HG02759 (cell line): ENCODE data around the gene SPIRE2.
"Not testable (repeated sequence)": the region's sequence is repeated elsewhere in the genome, so short reads cannot be mapped to it uniquely, and the experiment has no call there.

Source experiments
- ATAC-seq: cut with Tn5 transposase; IDR thresholded peaks from one replicate; pipeline ENCODE4 v1.9.1; 2021; ENCODE audit warnings: mild to moderate bottlenecking, moderate library complexity; ENCODE audit not compliant: unreplicated experiment

Gene SPIRE2

DNA sequence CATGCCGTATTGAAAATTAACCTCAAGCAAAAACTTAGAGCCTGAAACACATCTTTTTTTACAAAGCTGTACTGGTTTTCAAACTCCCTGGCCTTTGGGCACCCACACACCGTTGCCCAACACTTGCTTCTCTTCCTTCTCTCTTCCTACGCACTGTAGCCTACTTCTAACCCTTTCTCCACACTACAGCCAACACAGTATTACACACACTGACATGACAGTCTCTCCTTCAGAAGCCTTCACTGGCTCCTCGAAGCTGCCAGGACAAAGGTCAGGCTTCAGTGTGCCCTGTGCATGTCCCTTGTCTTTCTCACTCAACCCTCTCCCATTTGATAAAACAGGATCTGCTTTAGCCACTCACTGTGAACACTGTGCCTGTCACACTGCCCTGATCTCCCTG, 19.8 kb upstream of the SPIRE2 start:
- no peak for ATAC-seq

DNA sequence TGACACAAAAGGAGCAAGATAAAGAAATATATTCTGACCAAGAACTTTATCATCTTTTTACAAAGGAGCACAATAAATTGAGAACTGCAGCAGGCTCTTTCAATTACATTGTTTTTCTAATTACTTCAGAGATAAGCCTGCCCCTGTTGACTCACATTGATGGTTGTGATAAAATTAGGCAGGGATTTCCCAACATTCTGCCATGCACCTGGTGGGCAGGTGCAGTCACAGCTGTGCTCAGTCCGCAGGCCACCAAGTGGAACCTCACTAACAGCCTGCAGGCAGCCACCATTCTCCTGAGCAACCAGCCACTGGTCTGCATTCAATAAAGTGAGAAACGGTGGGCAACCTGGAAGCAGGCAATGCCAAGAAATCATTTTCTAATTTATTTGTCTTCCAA, 17.0 kb upstream of the SPIRE2 start:
- ATAC-seq, result no peak

DNA sequence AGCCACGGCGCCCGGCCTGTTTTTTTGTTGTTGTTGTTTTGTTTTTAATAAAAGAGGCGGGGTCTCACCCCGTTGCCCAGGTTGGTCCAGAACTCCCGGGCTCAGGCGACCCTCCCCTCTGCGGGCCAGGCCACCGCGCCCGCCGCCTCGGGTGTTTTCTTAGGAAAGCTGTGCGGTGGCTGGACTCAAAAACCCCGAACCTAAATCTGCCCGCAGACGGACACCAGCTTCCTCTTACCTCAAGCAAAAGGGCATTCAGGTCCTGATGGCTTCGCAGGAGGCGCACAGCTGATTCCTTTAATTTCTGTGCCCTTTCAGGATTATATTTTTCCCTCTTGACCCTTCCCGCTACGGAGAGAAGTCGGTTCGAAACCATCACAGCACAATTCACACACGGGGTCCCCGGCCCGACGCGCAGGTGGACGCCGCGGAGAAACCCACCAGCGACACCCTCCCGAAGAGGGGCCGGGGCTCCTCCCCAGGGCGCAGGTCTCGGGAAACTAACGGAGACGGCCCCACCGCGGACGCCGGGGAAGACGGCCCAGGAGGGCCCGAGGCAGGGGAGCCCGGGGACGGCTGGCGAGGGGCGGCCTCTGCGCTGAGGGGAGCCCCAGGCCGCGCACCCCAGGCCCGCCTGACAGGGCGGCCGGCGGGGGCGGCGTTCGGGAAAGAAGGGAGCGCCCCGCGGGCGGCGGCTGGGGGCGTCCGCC, 12.5 kb upstream of the SPIRE2 start:
- ATAC-seq, result no peak

DNA sequence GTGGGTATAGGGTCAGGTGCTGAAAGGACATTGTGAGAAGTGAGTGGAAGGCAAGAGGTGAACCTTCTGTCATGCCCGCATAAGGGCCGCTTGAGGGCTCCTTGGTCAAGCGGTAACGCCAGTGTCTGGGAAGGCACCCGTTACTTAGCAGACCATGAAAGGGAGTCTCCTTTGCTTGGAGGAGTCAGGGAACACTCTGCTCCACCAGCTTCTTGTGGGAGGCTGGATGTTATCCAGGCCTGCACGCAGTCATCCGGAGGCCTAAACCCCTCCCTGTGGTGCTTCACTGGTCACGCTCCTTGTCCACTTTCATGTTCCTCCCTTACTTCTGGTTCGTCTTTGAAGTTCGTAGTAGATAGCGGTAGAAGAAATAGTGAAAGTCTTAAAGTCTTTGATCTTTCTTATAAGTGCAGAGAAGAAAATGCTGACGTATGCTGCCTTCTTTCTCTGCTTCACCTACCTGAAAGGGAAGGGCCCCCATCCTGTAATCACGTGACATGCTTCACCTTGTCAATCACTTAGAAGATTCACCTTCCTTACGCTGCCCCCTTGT, 9.3 kb upstream of the SPIRE2 start:
- ATAC-seq, result not testable (repeated sequence)

DNA sequence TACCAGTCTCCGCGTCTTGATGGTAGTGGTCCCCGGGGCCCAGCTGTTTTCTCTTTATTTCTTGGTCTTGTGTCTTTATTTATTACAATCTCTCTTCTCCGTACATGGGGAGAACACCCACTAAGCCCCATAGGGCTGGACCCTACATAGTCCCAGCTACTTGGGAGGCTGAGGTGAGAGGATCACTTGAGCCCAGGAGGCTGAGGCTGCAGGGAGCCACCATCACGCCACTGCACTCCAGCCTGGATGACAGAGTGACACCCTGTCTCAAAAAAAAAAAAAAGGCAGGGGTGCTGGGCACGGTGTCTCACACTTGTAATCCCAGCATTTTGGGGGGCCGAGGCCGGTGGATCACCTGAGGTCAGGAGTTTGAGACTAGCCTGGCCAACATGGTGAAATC, 8.8 kb upstream of the SPIRE2 start:
- ATAC-seq, result not testable (repeated sequence)

DNA sequence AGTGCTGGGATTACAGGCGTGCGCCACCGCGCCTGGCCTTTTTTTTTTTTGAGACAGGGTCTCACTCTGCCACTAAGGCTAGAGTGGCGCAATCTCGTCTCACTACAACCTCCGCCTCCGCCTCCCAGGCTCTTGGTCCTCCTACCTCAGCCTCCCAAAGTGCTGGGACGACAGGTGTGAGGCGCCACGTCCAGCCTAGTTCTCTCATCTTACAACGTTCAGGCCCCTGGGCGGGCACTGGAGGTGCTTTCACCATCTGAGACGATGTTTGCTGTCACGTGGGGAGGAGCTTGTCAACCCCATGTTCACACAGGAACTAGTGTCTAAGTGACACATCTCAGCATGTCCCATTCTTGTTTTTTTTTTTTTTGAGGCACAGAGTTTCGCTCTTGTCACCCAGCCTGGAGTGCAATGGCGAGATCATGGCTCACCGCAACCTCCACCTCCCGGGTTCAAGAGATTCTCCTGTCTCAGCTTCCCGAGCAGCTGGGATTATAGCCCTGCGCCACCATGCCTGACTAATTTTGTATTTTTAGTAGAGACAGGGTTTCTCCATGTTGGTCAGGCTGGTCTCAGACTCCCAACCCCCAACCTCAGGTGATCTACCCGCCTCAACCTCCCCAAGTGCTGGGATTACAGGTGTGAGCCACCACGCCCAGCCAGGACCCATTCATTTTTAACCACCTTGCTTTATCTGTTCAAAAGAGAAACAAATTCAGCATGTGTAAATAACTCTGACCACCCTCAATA, 6.7 kb upstream of the SPIRE2 start:
- no peak for ATAC-seq

DNA sequence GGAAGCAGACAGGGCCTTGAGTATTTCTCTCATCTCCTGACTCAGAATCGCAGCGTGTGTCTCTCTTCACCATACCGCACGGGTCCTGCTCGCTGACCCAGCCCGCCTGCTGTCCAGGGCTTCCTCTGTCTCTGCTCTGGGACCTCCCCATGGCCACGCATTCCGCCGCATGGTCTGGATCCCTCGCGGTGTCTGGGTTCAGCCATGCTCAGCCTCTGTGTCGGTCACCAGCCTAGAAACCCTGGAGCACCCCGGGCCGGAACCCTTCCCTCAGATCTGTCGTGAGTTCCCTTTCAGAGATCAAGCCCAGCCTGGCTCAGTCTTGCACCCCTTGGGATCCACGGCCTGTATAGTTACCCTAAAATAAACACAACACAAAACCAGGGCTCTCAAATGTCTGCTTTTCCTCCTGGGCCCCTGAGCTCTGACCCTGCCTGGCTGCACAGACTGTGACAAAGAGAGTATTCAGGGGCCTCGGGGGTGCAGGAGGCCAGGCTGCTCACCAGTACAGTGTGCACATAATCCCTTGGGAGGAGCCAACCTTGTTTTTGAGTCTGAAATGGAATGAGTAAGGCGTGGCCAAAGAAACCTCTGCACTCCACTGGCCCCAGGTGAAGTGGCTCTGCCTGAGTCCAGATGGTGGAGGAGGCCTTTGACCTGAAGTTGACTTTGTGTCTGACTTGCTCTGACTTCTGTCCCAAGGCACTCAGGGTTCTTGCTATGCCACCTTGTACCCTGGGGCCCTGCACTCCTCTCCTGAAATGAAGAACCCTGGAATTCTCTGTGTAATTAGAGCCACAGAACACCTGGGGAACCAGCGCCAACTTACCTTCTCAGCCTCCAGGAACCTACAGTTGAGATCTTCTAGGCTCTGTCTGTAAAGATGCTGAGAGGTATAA, 5.8 kb upstream of the SPIRE2 start:
- no peak for ATAC-seq

DNA sequence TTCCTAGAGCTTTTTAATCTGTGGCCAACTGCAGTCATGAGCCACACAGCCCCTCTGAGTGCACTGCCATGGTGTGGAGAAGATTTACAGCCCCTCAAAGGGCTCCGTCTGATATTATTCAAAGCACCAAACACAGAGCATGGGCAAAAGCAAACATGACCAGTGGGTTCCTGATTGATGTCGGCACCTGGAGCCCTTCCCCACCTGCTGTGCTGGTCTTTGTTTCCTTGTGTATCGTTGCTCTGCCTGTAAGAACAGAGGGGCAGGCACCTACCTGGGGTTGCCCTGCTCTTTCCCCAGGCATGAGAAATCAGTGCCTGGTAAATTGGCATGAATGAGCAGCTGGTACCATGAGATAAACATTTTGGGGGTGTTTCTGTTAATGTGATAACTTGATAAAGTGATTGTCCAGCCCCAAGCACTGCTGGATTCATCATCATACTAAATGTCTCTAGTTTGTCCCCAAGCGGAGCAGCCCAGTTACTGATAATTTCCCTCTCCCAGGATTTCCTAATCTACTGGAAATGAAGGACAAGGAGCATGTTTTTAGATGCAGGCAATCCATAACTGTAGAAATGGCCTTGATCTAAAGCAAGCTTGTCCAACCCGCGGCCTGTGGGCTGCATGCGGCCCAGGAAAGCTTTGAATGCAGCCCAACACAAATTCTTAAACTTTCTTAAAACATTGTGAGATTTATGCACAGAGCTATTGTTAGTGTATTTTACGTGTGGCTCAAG, 5.0 kb upstream of the SPIRE2 start:
- ATAC-seq, result no peak

DNA sequence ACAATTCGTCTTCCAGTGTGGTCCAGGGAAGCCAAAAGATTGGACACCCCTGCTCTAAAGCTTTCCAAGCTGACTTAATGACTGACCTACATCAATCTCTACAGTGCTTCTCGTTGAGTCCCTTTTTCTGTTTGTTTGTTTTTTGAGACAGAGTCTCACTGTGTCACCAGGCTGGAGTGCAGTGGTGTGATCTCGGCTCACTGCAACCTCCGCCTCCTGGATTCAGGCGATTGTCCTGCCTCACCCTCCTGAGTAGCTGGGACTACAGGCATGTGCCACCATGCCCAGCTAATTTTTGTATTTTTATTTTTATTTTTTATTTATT, 4.5 kb upstream of the SPIRE2 start:
- not testable (repeated sequence) for ATAC-seq

DNA sequence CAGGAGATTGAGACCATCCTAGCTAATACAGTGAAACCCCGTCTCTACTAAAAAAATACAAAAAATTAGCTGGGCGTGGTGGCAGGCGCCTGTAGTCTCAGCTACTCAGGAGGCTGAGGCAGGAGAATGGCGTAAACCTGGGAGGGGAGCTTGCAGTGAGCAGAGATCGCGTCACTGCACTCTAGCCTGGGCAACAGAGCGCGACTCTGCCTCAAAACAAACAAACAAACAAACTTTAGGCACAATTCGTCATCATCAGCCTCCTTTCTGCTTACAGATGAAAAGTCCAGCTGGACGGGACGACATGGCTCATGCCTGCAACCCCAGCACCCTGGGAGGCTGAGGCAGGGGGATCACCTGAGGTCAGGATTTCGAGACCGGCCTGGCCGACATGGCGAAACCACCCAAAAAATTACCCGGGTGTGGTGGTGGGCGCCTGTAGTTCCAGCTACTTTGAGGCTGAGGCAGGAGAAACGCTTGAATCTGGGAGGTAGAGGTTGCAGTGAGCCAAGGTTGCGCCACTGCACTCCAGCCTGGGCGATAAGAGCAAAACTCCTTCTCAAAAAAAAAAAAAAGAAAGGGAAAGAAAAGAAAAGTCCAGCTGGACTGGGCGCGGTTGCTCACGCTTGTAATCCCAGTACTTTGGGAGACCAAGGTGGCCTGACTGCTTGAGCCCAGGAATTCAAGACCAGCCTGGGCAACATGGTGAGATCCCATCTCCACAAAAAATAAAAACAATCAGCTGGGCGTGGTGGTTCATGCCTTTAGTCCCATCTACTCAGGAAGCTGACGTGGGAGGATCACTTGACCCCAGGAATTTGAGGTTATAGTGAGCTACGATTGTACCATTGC, 1.5 kb upstream of the SPIRE2 start:
- no peak for ATAC-seq

DNA sequence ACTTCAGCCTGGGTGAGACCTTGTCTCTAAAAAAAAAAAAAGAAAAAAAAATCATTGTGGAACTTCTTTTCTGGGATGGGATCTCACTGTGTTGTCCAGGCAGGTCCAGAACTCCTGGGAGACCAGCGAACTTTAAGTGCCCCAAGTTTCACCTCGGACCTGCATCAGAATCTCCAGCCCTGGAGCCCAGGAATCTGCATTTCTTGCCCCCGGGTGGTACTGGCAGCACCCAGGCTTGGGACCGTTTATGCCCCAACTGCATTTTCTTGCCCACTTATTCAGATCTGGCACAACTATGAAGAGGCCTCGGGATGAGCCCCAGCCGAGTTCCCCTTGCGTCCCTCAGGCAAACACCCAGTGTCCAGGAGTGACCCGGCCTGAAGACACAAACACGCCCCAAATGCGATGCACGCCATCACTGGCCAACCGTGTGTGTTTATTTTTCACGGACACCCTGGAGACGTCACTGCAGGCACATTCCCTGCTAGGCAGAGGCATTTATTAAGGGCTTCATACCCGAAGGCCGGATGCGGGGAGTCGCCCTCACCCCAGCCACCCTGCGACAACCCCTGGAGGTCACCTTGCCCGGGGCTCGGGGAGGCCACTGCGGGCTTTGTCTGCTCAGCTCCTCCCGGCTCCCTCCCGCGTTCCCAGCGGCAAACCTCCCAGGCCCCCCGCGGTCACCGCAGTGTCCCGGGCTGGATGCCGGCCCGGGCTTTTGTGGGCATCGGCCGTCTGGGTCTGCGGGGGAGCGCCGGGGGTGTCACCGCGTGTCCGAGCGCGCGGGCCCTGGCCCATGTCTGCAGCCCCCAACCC, 684 bp upstream of the SPIRE2 start:
- no peak for ATAC-seq

DNA sequence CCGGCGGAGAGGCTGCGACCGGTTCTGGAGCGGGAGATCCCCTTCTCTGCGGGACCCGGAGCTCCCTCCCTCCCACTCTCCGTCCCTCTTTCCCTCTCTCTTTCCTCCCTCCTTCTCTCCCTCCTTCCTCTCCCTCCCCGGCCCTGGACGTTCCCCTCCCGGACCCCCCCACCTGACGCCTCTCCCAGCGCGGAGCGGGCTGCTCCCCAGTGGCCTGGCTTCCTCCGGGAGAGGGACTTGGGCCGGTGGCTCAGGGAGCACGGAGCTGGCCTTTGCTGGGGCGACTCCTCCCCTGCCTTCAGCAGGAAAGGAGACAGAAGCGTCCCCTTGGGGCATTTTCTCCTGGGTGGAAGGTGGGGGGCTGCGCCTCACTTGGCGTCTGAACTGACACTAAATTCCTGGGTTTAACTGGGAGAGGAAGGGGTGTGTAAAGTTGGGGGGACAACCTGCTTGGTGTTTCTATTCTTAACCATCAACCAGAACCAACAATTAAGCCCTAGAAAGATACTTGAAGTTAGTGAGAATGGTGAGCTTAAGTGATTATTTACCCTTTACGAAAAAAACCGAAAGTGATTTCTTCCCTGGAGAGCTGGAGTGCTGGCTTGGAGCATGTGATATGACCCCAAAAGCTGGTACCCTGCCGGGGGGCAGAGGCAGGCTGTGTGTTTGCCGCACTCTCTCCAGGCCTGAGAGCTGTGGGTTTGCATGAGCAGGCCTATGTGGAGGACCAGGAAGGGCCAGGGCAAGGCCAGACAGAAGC, 775 bp downstream of the SPIRE2 start:
- ATAC-seq, result no peak

DNA sequence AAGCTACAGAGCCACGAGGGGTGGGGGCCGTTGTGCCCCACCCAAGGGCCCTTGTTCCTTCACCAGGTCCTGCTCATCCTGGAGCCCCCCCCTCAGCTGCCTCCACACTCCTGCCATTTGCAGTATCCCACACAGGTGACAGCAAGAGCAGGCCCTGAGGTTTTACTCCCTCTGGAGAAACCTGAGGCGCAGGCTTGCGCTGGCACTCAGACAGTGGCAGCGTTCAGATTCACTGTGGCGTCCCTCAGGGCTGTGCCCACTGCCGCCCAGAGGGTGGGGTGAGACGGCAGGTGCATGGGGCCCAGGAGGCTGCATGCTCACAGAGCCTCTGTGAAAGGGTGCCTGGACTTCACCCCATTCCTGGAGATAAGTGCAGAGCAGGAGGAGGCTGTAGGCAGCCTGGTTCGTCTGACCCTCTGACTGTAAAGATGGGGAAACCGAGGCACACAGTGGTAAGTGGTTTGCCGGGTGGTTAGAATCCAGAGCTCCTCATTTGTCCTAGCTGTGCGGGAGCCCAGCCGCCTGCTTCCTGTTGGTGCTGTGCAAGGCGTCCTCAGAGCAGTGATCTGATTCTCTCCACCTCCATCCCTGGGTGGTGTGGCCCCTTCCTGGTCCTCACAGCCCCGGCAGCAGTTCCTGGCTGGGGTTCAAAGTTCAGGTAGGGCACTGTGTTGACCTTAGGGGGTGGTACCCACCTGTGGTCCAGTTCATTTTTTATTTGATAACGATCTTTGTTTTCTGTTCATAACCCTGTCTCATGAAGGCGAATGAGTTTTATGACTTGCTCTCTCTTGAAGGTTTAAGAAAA, 1.6 kb downstream of the SPIRE2 start:
- ATAC-seq, result no peak

DNA sequence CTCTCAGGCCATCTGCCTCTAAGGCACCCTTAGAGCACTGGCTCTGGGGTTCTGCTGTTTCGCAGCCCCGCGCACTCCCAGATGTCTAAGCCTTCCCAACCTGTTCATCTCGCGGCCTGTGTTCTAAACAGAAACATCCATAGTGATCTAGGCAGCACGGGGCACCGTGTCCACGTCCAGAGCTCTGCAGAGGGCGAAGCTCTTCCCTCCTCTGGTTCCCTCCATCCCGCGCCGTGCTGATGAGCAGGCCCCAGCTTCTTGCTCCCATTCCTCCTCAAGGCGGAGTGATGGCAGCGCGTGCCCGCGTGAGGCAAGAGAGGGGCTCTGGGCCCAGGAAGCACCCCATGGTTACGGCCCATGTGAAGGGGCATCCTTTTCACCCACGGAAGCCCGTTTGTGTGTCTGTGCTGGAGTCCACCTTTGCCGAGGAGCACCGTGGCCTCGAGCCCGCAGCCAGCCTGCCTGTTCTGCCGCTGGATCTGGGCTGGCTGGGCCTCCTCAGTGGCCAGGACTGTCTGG, 3.6 kb downstream of the SPIRE2 start:
- no peak for ATAC-seq

DNA sequence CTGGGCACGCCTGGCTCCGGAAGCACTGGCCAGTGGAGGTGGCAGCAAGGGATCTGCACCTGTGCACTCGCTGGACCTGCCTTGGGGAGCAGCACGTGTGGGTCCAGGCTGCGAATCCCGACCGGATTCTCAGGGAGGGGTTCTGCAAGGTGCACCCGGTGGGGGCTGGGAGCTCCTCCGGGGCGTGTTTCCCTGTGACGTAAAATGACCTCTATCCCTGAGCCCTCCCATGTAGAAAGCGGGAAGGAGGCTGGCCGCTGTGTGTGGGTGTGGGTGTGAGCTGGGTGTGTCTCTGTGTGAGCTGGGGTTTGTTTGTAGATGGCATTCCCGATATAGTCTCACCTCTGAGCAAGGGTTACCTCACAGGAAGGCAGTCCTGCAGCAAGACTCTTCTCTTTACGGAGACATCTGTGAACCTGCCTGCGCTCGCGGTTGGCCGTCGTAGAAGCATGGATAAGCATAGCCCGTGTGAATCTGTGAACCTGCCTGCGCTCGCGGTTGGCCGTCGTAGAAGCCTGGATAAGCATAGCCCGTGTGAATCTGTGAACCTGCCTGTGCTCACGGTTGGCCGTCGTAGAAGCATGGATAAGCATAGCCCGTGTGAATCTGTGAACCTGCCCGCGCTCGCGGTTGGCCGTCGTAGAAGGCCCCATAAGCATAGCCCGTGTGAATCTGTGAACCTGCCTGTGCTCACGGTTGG, 5.5 kb downstream of the SPIRE2 start:
- not testable (repeated sequence) for ATAC-seq

DNA sequence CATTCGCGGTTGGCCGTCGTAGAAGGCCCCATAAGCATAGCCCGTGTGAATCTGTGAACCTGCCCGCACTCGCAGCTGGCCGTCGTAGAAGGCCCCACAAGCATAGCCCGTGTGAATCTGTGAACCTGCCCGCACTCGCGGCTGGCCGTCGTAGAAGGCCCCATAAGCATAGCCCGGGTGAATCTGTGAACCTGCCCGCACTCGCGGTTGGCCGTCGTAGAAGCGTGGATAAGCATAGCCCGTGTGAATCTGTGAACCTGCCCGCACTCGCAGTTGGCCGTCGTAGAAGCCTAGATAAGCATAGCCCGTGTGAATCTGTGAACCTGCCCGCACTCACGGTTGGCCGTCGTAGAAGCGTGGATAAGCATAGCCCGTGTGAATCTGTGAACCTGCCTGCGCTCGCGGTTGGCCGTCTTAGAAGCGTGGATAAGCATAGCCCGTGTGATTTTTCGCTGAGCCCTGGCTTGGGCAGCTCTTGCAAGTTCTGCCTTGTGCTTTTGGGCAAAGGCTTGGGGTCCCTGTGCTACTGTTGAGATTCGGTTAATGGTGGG, 6.6 kb downstream of the SPIRE2 start:
- not testable (repeated sequence) for ATAC-seq
